Dermis blood vessel endothelial cell (primary cell): ENCODE data around the gene EMILIN2. TPM values are rescaled to one million over a fixed set of nuclear protein-coding genes. Genes with fewer than 3 reads are reported as not detected.

Experiments
- DNase-seq: peaks from one replicate; pipeline ENCODE4 v3.0.0; 2010
- total RNA-seq: library from RNA; depleted of rRNA; stranded (reverse); fragments of >200 nt; gene quantifications from 2 replicates; pipeline ENCODE4 v1.2.3, GENCODE V29; 2014

The EMILIN2 gene
- total RNA-seq, 1 donor from 2014 or later = 4.4 TPM

DNA sequence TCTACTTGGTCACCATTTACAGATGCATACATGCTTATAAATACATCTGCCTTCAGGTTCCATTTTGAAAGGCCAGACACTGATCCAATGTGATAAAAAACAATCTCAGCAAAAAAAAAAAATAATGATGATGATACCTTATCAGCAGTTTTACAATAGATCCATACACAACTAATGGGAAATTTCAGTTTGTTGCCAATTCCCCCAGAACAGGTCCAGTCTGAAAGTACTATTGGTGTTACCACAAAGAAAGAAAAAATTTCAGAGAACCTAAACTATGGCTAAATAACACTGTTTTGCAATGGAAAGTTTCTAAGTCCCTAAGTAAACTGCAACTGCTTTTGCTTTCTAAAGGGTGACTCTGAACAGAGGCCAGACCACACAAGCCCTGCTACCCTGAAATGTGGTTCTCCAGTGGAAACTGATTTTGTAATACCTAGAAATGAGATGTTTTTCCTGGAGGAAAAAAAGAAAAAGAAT is 112.1 kb downstream of the EMILIN2 start:
- no peak for DNase-seq

DNA sequence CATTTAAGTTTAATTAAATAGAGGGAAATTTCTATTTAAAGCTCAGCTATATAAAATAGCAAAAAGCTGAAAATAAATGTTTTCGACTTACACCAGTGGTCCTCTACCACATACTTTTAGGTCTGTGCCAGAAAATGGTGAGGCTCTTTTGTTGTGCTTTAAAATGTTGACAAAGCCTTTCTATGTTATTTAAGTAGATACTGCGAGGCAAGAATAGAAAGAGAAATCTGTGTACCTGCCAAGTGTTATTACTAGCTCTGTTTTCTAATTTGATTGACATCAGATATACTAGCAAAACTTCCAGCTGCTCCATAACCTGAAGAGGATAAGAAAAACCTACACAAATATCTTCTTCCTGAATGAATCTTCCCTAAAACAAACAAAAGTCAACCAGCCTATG is 112.5 kb downstream of the EMILIN2 start:
- DNase-seq = no peak

- no peak for DNase-seq
These were observed 114.3 kb downstream of the EMILIN2 start for GRCh38 chr18:2960983-2961696.

DNA sequence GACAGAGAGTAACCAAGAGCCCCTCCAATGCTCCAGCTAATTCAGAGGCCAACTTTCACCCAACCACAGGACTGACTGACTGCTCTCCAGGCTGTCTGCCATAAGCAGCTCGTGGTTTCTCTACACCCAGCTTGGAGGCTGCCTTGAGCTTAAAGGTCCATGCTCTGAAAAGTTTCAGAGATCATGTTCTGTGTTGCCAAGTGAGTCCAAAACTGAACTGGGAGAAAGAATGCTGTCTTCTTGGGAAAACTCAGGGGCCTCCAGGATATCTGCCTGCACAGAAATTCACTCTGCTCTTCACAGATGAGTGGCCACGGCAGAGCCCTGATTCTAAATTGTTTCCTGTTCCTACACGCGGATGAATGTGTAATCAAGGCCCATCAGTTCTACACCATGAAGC is 115.0 kb downstream of the EMILIN2 start:
- DNase-seq = peak; percentile 23

DNA sequence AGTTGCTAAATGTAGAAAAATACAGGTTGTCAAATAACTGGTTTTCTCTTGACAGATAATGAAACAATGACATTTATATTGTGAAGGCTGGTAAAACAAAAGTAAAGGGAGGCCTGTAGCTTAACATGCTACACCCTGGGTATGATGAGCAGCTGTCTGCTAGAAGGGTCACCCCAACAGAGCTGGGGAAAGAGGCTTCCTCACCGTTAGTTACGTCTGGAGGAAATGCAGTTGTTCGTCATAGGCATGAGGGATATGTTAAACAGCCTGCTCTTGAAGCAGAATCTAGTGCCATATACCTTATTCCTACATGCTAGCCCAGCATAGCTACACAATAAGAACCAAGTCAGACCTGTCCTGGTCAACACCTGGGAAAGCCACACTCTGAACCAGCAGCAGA is 116.2 kb downstream of the EMILIN2 start:
- no peak for DNase-seq

DNA sequence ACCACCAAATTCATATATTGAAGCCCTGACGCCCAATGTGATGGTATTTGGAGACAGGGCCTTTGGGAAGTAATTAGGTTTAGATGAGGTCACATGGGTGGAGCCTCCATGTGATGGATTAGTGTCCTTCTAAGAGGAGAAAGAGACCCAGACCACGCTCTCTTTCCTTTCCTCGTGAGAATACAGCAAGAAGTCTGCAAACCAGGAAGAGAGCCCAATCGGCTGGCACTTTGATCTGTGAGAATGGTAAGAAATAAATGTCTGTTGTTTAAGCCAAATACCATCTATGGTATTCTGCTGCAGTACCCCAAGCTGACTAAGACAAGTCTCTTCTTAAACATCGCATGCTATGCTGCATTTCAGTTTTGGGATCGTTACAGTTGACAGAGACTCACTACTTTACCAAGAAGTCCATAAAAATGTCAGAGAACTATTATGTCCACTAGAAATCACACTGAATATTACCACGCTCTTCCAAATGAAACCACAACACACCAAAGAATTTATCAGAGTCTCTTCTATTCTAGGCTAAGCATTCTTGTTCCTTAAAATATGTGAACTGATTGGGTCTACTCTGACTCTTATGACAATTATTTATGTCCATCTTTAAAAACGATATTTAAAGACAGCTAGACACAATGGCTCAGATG is 117.7 kb downstream of the EMILIN2 start:
- DNase-seq = no peak

Other genes with a start within 250 kb of the EMILIN2 start
- 58.5 and 75.2 TPM in 2 replicates for gene SMCHD1, start 191.3 kb upstream of the EMILIN2 start, total RNA-seq
- 36.9 and 43.3 TPM in 2 replicates for gene LPIN2, start 166.1 kb downstream of the EMILIN2 start, total RNA-seq